ENCODE data around the gene TDRD3. TPM values are rescaled to one million over a fixed set of nuclear protein-coding genes. Genes with fewer than 3 reads are reported as not detected.
A peak's percentile ranks its signal among the peaks of the same experiment; 100 is the strongest.

The TDRD3 gene
- total and polyA plus RNA-seq, 2 experiments from 2014 or later = 13.1 to 13.3 TPM

DNA sequence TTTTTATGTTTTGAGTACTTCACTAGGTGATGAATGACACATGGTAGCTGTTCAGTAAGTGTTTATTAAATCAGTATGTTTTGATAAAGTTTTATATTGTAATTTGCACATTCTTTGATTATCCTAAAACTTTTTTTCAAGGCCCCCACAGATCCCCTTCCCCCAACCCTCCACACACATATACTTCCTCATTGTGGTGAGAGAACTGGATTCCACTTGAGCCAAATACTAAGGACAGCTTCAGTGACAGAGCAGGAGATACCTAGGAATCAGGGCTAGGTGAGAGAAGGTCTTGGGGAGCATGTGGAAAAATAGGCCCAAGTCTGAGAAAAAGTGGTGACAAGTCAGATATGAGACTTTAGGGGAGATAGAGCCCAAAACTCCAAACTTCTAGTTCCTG, 174.6 kb downstream of the TDRD3 start (continued):
- no peak for TF ChIP-seq REST (IDR thresholded peaks at IDR 0.05; ENCODE audit: unreplicated experiment)
- no peak for TF ChIP-seq JUNB (IDR thresholded peaks at IDR 0.05; ENCODE audit: unreplicated experiment)
- TF ChIP-seq, protein P1, sequence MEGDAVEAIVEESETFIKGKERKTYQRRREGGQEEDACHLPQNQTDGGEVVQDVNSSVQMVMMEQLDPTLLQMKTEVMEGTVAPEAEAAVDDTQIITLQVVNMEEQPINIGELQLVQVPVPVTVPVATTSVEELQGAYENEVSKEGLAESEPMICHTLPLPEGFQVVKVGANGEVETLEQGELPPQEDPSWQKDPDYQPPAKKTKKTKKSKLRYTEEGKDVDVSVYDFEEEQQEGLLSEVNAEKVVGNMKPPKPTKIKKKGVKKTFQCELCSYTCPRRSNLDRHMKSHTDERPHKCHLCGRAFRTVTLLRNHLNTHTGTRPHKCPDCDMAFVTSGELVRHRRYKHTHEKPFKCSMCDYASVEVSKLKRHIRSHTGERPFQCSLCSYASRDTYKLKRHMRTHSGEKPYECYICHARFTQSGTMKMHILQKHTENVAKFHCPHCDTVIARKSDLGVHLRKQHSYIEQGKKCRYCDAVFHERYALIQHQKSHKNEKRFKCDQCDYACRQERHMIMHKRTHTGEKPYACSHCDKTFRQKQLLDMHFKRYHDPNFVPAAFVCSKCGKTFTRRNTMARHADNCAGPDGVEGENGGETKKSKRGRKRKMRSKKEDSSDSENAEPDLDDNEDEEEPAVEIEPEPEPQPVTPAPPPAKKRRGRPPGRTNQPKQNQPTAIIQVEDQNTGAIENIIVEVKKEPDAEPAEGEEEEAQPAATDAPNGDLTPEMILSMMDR (conservative IDR thresholded peaks at IDR 0.05; ENCODE audit: low read depth in 2 of 2) = no peak
- TF ChIP-seq ZNF331 (CRISPR knock-in tag; IDR thresholded peaks at IDR 0.05; ENCODE audit: low read depth) = no peak

GRCh38 chr13:60572003-60572798, 175.2 kb downstream of the TDRD3 start:
- Histone ChIP-seq H3K27ac (ENCODE audit: low read depth) (peak overlapping the region; percentile 56), H3K4me3 (no peak overlapping the region), H2AFZ (no peak overlapping the region), H3K4me1 (ENCODE audit: insufficient read depth) (peaks cover 35% of the 10 kb centered on the region), H3K36me3 (ENCODE audit: insufficient read depth) (no peaks in the 10 kb centered on the region), H4K20me1 (replicated peaks; ENCODE audit: insufficient read depth) (no peaks in the 10 kb centered on the region), H3K27me3 (ENCODE audit: insufficient read depth) (no peaks in the 10 kb centered on the region), H3K4me2 (peak overlapping the region; percentile 38; the same call in 1 of the 2 replicates), H3F3A (replicated peaks; ENCODE audit: low read depth) (no peaks in the 10 kb centered on the region), H3K79me2 (replicated peaks; ENCODE audit: insufficient read depth) (no peaks in the 10 kb centered on the region), H3K9me2 (ENCODE audit: insufficient read depth) (peaks cover 3% of the 10 kb centered on the region; the same call in 1 of the 2 replicates)
- Mint-ChIP-seq H3K27ac (peak overlapping the region; percentile 93), H3K9me3 (peaks cover 15% of the 10 kb centered on the region), H3K27me3 (ENCODE audit: insufficient read depth, low read depth, poor library complexity) (peaks cover 8% of the 10 kb centered on the region), H3K4me1 (peaks cover 37% of the 10 kb centered on the region), H3K36me3 (ENCODE audit: low read depth) (peaks cover 32% of the 10 kb centered on the region), H3K4me3 (no peak overlapping the region; the same call in 2 of the 3 replicates)
- DNase-seq (ENCODE audit: low spot score) = peak; percentile 61
- peak; percentile 91 for ATAC-seq
- TF ChIP-seq CREB1 (CRISPR knock-in tag; IDR thresholded peaks at IDR 0.05; ENCODE audit: low read depth) = 0 out of 2 replicates have a peak, but pooled peaks have one; percentile 28
- TF ChIP-seq REST (IDR thresholded peaks at IDR 0.05; ENCODE audit: unreplicated experiment) = no peak
- TF ChIP-seq NANOG (IDR thresholded peaks at IDR 0.05; ENCODE audit: borderline replicate concordance) = peak; percentile 62; the same call in 1 of the 2 replicates
- TF ChIP-seq POLR2AphosphoS5 (IDR thresholded peaks at IDR 0.05; ENCODE audit: low read depth) = no peak
- no peak for TF ChIP-seq ZNF114 (CRISPR knock-in tag; IDR thresholded peaks at IDR 0.05)
- TF ChIP-seq EZH2 (IDR thresholded peaks at IDR 0.05; ENCODE audit: low read depth, unreplicated experiment) = no peak
- TF ChIP-seq ZNF331 (CRISPR knock-in tag; IDR thresholded peaks at IDR 0.05; ENCODE audit: low read depth) = no peak
- TF ChIP-seq ETS1 (IDR thresholded peaks at IDR 0.05) = no peak
- no peak for TF ChIP-seq JUNB (IDR thresholded peaks at IDR 0.05; ENCODE audit: unreplicated experiment)
- TF ChIP-seq EZH2phosphoT487 (IDR thresholded peaks at IDR 0.05; ENCODE audit: unreplicated experiment) = no peak

All from GM23338 (cell line).